ENCODE measurements around the gene MYO16.
A peak's percentile ranks its signal among the peaks of the same experiment; 100 is the strongest.

The MYO16 gene

DNA sequence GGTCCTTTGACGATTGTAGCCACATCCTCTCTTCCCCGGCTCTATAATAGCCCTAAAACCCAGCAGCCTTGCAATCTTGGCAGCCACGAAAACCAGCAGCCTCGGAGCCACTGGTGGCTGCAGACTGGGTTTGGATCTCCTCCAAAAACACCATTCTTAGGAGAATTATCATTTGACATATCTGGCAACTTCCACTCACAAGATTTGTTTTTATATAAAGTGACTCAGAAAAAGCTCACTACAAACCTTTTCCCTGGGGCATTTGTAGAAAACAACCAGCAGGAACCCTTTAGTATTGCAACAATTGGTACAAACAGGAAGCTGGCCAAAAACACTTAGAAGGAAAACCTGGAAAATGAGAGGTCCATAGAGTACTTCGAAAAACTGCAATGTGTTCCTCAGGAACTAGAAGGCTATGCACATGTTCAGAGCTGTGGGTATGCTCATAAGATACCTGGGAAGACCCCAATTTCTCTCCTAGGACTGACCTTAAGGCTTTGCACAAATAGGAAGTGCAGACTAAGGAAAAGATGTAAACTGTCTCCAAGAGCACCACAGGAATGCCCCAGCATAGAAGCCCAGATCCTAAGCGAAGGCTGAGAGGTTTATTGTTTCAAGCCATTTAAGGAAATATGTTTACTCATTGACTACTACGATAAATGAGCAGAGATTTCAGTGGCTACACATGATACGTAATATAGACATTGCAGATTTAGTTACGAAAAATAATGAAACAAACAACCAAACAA is 71.2 kb downstream of the MYO16 start:
- peak; percentile 40 for DNase-seq (ENCODE audit: low read depth)
- H3K4me3 ChIP-seq (ENCODE audit: low read length): no peak overlapping the region
- TF ChIP-seq, protein P1, sequence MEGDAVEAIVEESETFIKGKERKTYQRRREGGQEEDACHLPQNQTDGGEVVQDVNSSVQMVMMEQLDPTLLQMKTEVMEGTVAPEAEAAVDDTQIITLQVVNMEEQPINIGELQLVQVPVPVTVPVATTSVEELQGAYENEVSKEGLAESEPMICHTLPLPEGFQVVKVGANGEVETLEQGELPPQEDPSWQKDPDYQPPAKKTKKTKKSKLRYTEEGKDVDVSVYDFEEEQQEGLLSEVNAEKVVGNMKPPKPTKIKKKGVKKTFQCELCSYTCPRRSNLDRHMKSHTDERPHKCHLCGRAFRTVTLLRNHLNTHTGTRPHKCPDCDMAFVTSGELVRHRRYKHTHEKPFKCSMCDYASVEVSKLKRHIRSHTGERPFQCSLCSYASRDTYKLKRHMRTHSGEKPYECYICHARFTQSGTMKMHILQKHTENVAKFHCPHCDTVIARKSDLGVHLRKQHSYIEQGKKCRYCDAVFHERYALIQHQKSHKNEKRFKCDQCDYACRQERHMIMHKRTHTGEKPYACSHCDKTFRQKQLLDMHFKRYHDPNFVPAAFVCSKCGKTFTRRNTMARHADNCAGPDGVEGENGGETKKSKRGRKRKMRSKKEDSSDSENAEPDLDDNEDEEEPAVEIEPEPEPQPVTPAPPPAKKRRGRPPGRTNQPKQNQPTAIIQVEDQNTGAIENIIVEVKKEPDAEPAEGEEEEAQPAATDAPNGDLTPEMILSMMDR (conservative IDR thresholded peaks at IDR 0.05; ENCODE audit: low read depth, low read length): no peak

DNA sequence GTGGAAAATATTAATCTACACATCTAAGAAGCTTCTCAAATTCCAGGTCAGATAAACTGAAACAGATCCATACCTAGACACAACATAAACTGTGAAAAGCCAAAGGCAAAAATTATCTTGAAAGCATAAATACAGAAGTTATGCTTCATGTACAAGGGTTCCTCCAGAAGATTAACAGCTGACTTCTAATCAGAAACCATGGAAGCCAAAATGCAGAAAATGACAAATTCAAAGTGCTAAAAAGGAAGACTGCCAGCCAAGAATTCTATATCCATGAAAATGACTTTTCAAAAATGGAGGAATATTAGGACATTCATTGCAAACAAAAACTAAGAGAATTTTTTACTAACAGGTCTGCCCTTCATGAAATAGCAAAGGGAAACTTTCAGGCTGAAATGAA is 72.8 kb downstream of the MYO16 start:
- TF ChIP-seq, protein P1 (conservative IDR thresholded peaks at IDR 0.05; ENCODE audit: low read depth, low read length): no peak
- H3K4me3 ChIP-seq (ENCODE audit: low read length): no peak overlapping the region
- DNase-seq (ENCODE audit: low read depth): no peak

DNA sequence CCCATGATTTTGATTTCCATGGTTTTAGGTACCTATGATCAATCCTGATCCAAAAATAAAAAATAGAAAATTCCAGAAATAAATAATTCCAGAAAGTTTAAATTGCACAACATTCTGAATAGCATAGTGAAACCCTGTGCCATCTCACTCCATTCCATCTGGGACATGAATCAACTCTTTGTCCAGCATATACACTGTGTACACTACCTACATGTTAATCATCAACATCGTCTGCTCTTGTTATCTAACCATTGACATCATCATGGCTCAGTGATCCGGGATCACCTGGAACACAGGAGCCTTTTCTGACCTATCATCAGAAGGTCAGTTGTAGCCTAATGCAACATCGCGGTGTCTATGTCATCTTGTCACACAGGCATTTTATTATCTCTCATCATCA is 75.6 kb downstream of the MYO16 start:
- DNase-seq (ENCODE audit: low read depth): no peak
- H3K4me3 ChIP-seq (ENCODE audit: low read length): no peak overlapping the region
- TF ChIP-seq, protein P1 (conservative IDR thresholded peaks at IDR 0.05; ENCODE audit: low read depth, low read length): no peak

DNA sequence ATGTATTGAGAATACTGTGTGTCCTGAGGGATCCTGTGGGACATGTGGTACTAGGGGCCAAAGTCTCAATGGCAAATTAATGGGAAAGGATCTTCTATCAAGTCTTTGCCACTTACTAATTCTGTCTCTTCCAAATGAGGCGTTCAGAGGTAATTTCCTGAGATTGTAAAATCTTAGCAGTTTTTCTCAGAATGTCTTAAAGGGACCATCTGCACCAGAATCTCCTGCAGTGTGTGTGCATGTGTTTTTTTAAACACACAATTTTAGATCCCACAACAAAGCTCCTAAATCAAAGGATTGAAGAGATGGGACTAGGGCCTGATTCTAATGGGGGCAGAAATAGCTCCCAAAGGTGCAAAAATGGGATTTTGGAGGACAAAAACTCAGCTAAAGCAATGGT is 78.2 kb downstream of the MYO16 start:
- TF ChIP-seq, protein P1 (conservative IDR thresholded peaks at IDR 0.05; ENCODE audit: low read depth, low read length): no peak
- DNase-seq (ENCODE audit: low read depth): no peak
- no peak overlapping the region for H3K4me3 ChIP-seq (ENCODE audit: low read length)

DNA sequence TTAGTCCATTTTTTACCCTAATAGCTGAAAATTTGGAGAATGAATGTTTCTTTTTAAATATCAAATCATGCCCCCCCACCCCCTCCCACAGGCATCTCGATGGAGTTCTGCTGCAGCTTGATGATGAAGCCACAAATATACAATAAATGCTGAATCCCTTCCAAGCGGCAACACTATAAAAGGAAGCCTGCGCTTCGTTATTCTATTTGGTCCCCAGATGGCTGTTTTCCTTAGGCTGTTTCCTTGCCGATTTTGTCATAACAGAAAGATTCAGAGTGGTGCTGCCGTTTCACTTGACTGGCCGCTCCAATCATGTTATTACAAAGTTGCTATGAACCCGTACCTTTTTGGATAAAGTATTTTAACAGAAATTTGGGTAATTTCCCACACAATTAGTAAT is 79.5 kb downstream of the MYO16 start:
- H3K4me3 ChIP-seq (ENCODE audit: low read length): no peak overlapping the region
- DNase-seq (ENCODE audit: low read depth): no peak
- TF ChIP-seq, protein P1 (conservative IDR thresholded peaks at IDR 0.05; ENCODE audit: low read depth, low read length): no peak

DNA sequence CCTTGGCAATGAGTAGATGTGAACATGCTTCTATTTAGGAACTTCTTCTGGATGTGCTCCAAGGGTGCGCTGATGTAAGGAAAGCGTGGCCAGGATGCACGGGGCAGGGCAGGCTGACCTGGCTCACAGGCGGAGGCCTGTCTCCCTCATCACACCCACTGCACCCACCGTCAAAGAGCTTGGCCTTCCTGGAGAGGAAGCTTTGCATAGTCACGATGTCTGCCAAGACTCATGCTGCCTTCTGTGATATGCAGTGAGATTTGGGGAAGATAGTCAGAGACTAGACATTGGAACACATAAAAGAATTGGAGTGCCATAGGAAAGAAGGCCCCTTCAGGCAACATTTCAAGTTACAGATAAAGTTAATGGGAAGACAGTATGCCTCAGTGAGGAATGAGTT is 82.0 kb downstream of the MYO16 start:
- no peak overlapping the region for H3K4me3 ChIP-seq (ENCODE audit: low read length)
- no peak for DNase-seq (ENCODE audit: low read depth)
- TF ChIP-seq, protein P1 (conservative IDR thresholded peaks at IDR 0.05; ENCODE audit: low read depth, low read length): no peak

DNA sequence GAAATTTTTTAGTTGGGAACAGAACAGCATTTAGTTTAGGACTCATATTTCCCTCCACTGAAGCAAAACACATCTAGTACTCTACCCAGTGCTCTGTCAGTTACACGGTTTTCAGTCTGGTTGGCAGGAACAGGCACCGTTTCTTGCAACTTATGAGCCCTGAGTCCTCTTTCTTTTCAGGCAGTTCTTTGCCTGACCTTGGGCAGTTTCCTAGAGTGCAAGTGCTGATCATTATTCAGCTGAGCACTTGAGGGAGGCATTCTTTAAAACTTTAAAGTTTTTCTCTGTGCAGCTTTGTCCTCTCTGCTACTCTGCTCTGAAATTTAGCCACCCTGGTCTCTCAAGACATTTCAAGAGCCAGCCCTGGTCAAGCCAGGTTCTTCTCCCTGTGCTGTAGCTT is 96.1 kb downstream of the MYO16 start:
- DNase-seq (ENCODE audit: low read depth): no peak
- TF ChIP-seq, protein P1 (conservative IDR thresholded peaks at IDR 0.05; ENCODE audit: low read depth, low read length): no peak
- no peak overlapping the region for H3K4me3 ChIP-seq (ENCODE audit: low read length)
